NCI-H345 (cell line): ENCODE results near the gene C1QB.
"Not testable (repeated sequence)": the region's sequence is repeated elsewhere in the genome, so short reads cannot be mapped to it uniquely, and the experiment has no call there.

Source experiments
- DNase-seq: peaks from one replicate; lab custom pipeline; 2025; lab: John Stamatoyannopoulos, UW

The C1QB gene

GRCh38 chr1:22696610-22697009 lies 43.6 kb downstream of the C1QB start:
- no peak for DNase-seq

GRCh38 chr1:22697980-22698379 lies 44.9 kb downstream of the C1QB start:
- DNase-seq = no peak

- no peak for DNase-seq
These were observed 46.9 kb downstream of the C1QB start for GRCh38 chr1:22699681-22700520.

GRCh38 chr1:22702296-22703085 lies 49.5 kb downstream of the C1QB start:
- DNase-seq = no peak

GRCh38 chr1:22704440-22705067 lies 51.5 kb downstream of the C1QB start:
- peak; percentile 87 for DNase-seq

GRCh38 chr1:22705586-22705985 lies 52.5 kb downstream of the C1QB start:
- no peak for DNase-seq

- not testable (repeated sequence) for DNase-seq
These were observed 53.1 kb downstream of the C1QB start for GRCh38 chr1:22706100-22706499.

- DNase-seq = no peak
These were observed 55.7 kb downstream of the C1QB start for GRCh38 chr1:22708777-22709176.

- no peak for DNase-seq
These were observed 56.2 kb downstream of the C1QB start for GRCh38 chr1:22709227-22709626.

- peak; percentile 56 for DNase-seq
These were observed 57.1 kb downstream of the C1QB start for GRCh38 chr1:22709891-22710700.

GRCh38 chr1:22710701-22711049 lies 57.6 kb downstream of the C1QB start, which contains the start of gene EPHB2:
Gene EPHB2, plus strand, starts transcription at chr1:22710839. Its CDS starts 144 bp downstream, at chr1:22710983.
- DNase-seq = peak; percentile 56

GRCh38 chr1:22711071-22711470 lies 58.0 kb downstream of the C1QB start:
- no peak for DNase-seq
